HCT116 (cell line): ENCODE data around the gene BTBD16. TPM values are rescaled to one million over a fixed set of nuclear protein-coding genes. Genes with fewer than 3 reads are reported as not detected.

Source experiments
- ATAC-seq: fragments of 200-7000 bp; cut with Tn5 transposase; 2 replicates; pipeline ENCODE4 v1.9.1; 2020; ENCODE audit warnings: mild to moderate bottlenecking, moderate library complexity
- BruUV-seq: library from RNA; stranded (reverse); fragments of 400-500 nt; replicated peaks from 2 replicates; lab custom pipeline; 2021; lab: Mats Ljungman, UMichigan
- CTCF ChIA-PET: fragments of 300-600 bp; sonication (Branson Sonifier 250); formaldehyde crosslinking; loops from one replicate; lab custom pipeline; 2021; ENCODE audit warnings: antibody characterized with exemption; lab: Charles Lee
- POLR2A ChIA-PET: fragments of 300-600, 350-600 bp; sonication (Branson Sonifier 250); formaldehyde crosslinking; loops from one replicate; lab custom pipeline; 2021; ENCODE audit warnings: antibody characterized with exemption; lab: Charles Lee
- RAD21 ChIA-PET, 2 experiments: fragments of 300-600 bp; sonication (Branson Sonifier 250); formaldehyde crosslinking; loops; one replicate each; lab custom pipeline; 2023; ENCODE audit warnings: low total read pairs in 2 of 2; ENCODE audit not compliant: uncharacterized antibody in 2 of 2, unreplicated experiment in 2 of 2, low non-redundant PET in 1 of 2; lab: Charles Lee
- DNase-seq: peaks from one replicate; pipeline ENCODE4 v3.0.0-alpha.2; 2010; ENCODE audit warnings: low read depth, low spot score
- H2AFZ ChIP-seq: fragments of 200-600 bp; shearing (Covaris generic), sonication (generic); 2 replicates; pipeline ENCODE4 v1.6.1; 2017; ENCODE audit warnings: low read depth, mixed run types, mixed read lengths, antibody characterized with exemption, low read length; ENCODE audit not compliant: poor library complexity, severe bottlenecking
- H3K27ac ChIP-seq: 2 replicates; pipeline ENCODE4 v1.5.1; 2012; ENCODE audit warnings: low read depth, low read length
- H3K27me3 ChIP-seq: fragments of 200-600 bp; sonication (generic); 2 replicates; pipeline ENCODE4 v1.6.1; 2016; ENCODE audit warnings: mixed run types, low read length, mixed read lengths; ENCODE audit not compliant: insufficient read depth
- H3K36me3 ChIP-seq, 2 experiments: fragments of 200-500 bp in 1 of 2; fragments of 200-600 bp in 1 of 2; sonication (Bioruptor generic) in 1 of 2; sonication (generic) in 1 of 2; 2 replicates each; pipeline versions ENCODE4 v1.5.1 to v1.6.1; 2014 to 2016; ENCODE audit warnings: low read length in 2 of 2, inconsistent platforms in 1 of 2, mixed read lengths in 1 of 2, mixed run types in 1 of 2; ENCODE audit not compliant: insufficient read depth in 2 of 2, control insufficient read depth in 1 of 2
- H3K4me1 ChIP-seq, 2 experiments: fragments of 200-600 bp in 1 of 2; sonication (generic) in 1 of 2; 2 replicates each; pipeline versions ENCODE4 v1.5.1 to v1.6.1; 2012 to 2017; ENCODE audit warnings: low read length in 2 of 2, inconsistent platforms in 1 of 2, mild to moderate bottlenecking in 1 of 2, mixed read lengths in 1 of 2, mixed run types in 1 of 2, moderate library complexity in 1 of 2; ENCODE audit not compliant: insufficient read depth in 2 of 2, control insufficient read depth in 1 of 2
- H3K4me2 ChIP-seq: fragments of 200-600 bp; sonication (generic); 2 replicates; pipeline ENCODE4 v1.6.1; 2017; ENCODE audit warnings: mixed run types, low read length, mixed read lengths
- H3K4me3 ChIP-seq, 2 experiments: fragments of 200-600 bp in 1 of 2; sonication (generic) in 1 of 2; replicated peaks in 1 of 2; 2 replicates each; pipeline ENCODE4 v1.5.1; 2011 to 2016; ENCODE audit warnings: low read length in 2 of 2, control low read depth in 1 of 2, low read depth in 1 of 2, mild to moderate bottlenecking in 1 of 2, mixed read lengths in 1 of 2, mixed run types in 1 of 2
- H3K79me2 ChIP-seq: fragments of 200-600 bp; sonication (generic); 2 replicates; pipeline ENCODE4 v1.6.1; 2017; ENCODE audit warnings: mild to moderate bottlenecking, mixed run types, low read length, moderate library complexity, mixed read lengths; ENCODE audit not compliant: insufficient read depth
- H3K9ac ChIP-seq: fragments of 200-600 bp; sonication (generic); 2 replicates; pipeline ENCODE4 v1.6.1; 2016; ENCODE audit warnings: low read length, mixed read lengths
- H3K9me2 ChIP-seq: fragments of 200-600 bp; sonication (generic), shearing (Covaris generic); 2 replicates; pipeline ENCODE4 v1.6.1; 2017; ENCODE audit warnings: mixed run types, mild to moderate bottlenecking, moderate library complexity; ENCODE audit not compliant: insufficient read depth
- H3K9me3 ChIP-seq, 2 experiments: fragments of 200-500 bp in 1 of 2; fragments of 200-600 bp in 1 of 2; sonication (Bioruptor generic) in 1 of 2; sonication (generic) in 1 of 2; 2 replicates each; pipeline ENCODE4 v1.6.1; 2014 to 2017; ENCODE audit warnings: low read length in 2 of 2, mixed read lengths in 2 of 2, inconsistent platforms in 1 of 2, low read depth in 1 of 2, mild to moderate bottlenecking in 1 of 2, mixed run types in 1 of 2, moderate library complexity in 1 of 2; ENCODE audit not compliant: control insufficient read depth in 1 of 2, insufficient read depth in 1 of 2
- H4K20me1 ChIP-seq: fragments of 200-600 bp; sonication (generic), shearing (Covaris generic); 2 replicates; pipeline ENCODE4 v1.6.1; 2017; ENCODE audit warnings: mixed run types, mild to moderate bottlenecking, moderate library complexity; ENCODE audit not compliant: insufficient read depth
- CEBPB ChIP-seq: IDR thresholded peaks from 2 replicates; pipeline ENCODE4 v1.6.1; 2012; ENCODE audit warnings: low read depth
- TCF7L2 ChIP-seq: IDR thresholded peaks from 2 replicates; pipeline ENCODE4 v1.7.0; 2011; ENCODE audit warnings: borderline replicate concordance, inconsistent platforms; ENCODE audit not compliant: insufficient read depth, insufficient read length; ENCODE audit errors: extremely low read depth
- ZNF274 ChIP-seq: fragments of 200-500 bp; sonication (Bioruptor generic); IDR thresholded peaks from 2 replicates; pipeline ENCODE4 v1.6.1; 2014; ENCODE audit warnings: mild to moderate bottlenecking, low read depth, low read length, inconsistent platforms
- intact Hi-C: fragments of 100-400 bp; cut with micrococcal nuclease; formaldehyde crosslinking; loops from 2 replicates; pipeline ENCODE4 v1.10.0; 2022
- total RNA-seq: library from RNA; stranded (reverse); gene quantifications from one replicate; pipeline ENCODE4 v1.2.1, GENCODE V29; 2021; ENCODE audit not compliant: unreplicated experiment
- TF ChIP-seq, protein P1 (sequence below): IDR thresholded peaks from 2 replicates; pipeline ENCODE4 v1.6.1; 2012; ENCODE audit warnings: low read depth
- TF ChIP-seq, protein P2 (sequence below): IDR thresholded peaks from 2 replicates; pipeline ENCODE4 v1.6.1; 2012
- TF ChIP-seq, protein P3 (sequence below), 3 experiments: fragments of 200-600 bp in 1 of 3; sonication (generic) in 1 of 3; IDR thresholded peaks in 2 of 3; conservative IDR thresholded peaks in 1 of 3; 2 replicates each; pipeline ENCODE4 v1.5.1; 2012 to 2017; ENCODE audit warnings: low read depth in 2 of 3, low read length in 2 of 3, antibody characterized with exemption in 1 of 3, borderline replicate concordance in 1 of 3, control low read depth in 1 of 3, mild to moderate bottlenecking in 1 of 3, mixed read lengths in 1 of 3, mixed run types in 1 of 3, moderate library complexity in 1 of 3; ENCODE audit not compliant: insufficient read depth in 1 of 3
- TF ChIP-seq, protein P4 (sequence below): IDR thresholded peaks from 2 replicates; pipeline ENCODE4 v1.6.1; 2012

BTBD16 gene
- total RNA-seq, 1 experiment from 2014 or later, result 0.27 TPM

DNA sequence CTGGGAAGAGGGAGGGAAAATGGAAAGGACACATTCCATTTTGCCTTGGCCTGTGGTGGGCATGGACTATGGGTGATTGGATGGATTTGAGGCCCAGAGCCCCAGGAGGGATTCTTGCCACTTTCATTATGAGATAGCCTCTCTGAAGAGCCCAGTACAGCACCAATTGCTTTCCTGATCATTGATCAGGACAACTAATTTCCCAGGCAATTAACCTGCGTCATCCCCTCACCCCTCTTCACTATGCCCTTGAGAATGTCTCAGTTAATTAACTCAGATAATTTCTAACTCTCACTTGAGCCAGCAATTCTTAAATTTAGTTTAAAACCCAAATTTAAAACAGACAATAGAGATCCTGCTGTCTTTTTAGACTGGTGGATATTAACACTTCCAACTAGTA, 90.0 kb downstream of the BTBD16 start:
- H3K9ac ChIP-seq, result no peak overlapping the region
- DNase-seq, result no peak
- no peaks in the 10 kb centered on the region for H3K4me1 ChIP-seq
- no TSS peak for BruUV-seq
- no peaks in the 10 kb centered on the region for H3K27me3 ChIP-seq
- no peak overlapping the region for H3K4me2 ChIP-seq
- H3K79me2 ChIP-seq, result no peaks in the 10 kb centered on the region
- intact Hi-C loops, result no loop called here
- H3K27ac ChIP-seq, result no peak overlapping the region
- ChIA-PET CTCF (interaction anchor here (1.4 kb wide), 1 partner anchor 204 kb away, joined by 3 read pairs; no protein-coding TSS in a partner anchor), POLR2A (no interaction called here), RAD21 (no interaction called here)
- H3K36me3 ChIP-seq, result no peaks in the 10 kb centered on the region
- no peaks in the 10 kb centered on the region for H4K20me1 ChIP-seq
- TF ChIP-seq, protein P1, sequence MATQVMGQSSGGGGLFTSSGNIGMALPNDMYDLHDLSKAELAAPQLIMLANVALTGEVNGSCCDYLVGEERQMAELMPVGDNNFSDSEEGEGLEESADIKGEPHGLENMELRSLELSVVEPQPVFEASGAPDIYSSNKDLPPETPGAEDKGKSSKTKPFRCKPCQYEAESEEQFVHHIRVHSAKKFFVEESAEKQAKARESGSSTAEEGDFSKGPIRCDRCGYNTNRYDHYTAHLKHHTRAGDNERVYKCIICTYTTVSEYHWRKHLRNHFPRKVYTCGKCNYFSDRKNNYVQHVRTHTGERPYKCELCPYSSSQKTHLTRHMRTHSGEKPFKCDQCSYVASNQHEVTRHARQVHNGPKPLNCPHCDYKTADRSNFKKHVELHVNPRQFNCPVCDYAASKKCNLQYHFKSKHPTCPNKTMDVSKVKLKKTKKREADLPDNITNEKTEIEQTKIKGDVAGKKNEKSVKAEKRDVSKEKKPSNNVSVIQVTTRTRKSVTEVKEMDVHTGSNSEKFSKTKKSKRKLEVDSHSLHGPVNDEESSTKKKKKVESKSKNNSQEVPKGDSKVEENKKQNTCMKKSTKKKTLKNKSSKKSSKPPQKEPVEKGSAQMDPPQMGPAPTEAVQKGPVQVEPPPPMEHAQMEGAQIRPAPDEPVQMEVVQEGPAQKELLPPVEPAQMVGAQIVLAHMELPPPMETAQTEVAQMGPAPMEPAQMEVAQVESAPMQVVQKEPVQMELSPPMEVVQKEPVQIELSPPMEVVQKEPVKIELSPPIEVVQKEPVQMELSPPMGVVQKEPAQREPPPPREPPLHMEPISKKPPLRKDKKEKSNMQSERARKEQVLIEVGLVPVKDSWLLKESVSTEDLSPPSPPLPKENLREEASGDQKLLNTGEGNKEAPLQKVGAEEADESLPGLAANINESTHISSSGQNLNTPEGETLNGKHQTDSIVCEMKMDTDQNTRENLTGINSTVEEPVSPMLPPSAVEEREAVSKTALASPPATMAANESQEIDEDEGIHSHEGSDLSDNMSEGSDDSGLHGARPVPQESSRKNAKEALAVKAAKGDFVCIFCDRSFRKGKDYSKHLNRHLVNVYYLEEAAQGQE, result no peak
- TF ChIP-seq TCF7L2, result no peak
- TF ChIP-seq, protein P2, sequence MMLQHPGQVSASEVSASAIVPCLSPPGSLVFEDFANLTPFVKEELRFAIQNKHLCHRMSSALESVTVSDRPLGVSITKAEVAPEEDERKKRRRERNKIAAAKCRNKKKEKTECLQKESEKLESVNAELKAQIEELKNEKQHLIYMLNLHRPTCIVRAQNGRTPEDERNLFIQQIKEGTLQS, result no peak
- TF ChIP-seq, protein P3, sequence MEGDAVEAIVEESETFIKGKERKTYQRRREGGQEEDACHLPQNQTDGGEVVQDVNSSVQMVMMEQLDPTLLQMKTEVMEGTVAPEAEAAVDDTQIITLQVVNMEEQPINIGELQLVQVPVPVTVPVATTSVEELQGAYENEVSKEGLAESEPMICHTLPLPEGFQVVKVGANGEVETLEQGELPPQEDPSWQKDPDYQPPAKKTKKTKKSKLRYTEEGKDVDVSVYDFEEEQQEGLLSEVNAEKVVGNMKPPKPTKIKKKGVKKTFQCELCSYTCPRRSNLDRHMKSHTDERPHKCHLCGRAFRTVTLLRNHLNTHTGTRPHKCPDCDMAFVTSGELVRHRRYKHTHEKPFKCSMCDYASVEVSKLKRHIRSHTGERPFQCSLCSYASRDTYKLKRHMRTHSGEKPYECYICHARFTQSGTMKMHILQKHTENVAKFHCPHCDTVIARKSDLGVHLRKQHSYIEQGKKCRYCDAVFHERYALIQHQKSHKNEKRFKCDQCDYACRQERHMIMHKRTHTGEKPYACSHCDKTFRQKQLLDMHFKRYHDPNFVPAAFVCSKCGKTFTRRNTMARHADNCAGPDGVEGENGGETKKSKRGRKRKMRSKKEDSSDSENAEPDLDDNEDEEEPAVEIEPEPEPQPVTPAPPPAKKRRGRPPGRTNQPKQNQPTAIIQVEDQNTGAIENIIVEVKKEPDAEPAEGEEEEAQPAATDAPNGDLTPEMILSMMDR (IDR thresholded peaks at IDR 0.05 in 2 of 3, conservative IDR thresholded peaks at IDR 0.05 in 1 of 3; ENCODE audit: borderline replicate concordance in 1 of 3, insufficient read depth in 1 of 3, low read depth in 2 of 3, low read length in 2 of 3), result no peak
- TF ChIP-seq, protein P4, sequence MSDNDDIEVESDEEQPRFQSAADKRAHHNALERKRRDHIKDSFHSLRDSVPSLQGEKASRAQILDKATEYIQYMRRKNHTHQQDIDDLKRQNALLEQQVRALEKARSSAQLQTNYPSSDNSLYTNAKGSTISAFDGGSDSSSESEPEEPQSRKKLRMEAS, result no peak
- TF ChIP-seq CEBPB, result no peak
- TF ChIP-seq ZNF274, result no peak
- no peak overlapping the region for H2AFZ ChIP-seq
- no peaks in the 10 kb centered on the region for H3K9me2 ChIP-seq
- ATAC-seq, result no peak
- H3K4me3 ChIP-seq, result no peak overlapping the region
- H3K9me3 ChIP-seq, result no peaks in the 10 kb centered on the region
